ENCODE data around the gene RFX6. TPM values are rescaled to one million over a fixed set of nuclear protein-coding genes. Genes with fewer than 3 reads are reported as not detected.

RFX6 gene
- total RNA-seq, 1 experiment from 2014 or later, result not detected

- ChIA-PET POLR2A (ENCODE audit: unreplicated experiment) (no interaction called here), CTCF (interaction anchor here (0.6 kb wide), 1 partner anchor 307 kb away, joined by 3 read pairs; no protein-coding TSS in a partner anchor)
- Histone ChIP-seq H3K9me3 (ENCODE audit: insufficient read depth, low read depth) (no peaks in the 10 kb centered on the region), H2AFZ (peak overlapping the region; percentile 29; the same call in 1 of the 2 replicates), H3K4me2 (no peak overlapping the region), H4K20me1 (ENCODE audit: insufficient read depth) (no peaks in the 10 kb centered on the region), H3K27ac (no peak overlapping the region), H3K36me3 (ENCODE audit: low read depth) (no peaks in the 10 kb centered on the region), H3K9me2 (ENCODE audit: insufficient read depth) (no peaks in the 10 kb centered on the region), H3K27me3 (ENCODE audit: insufficient read depth, low read depth) (no peaks in the 10 kb centered on the region), H3K4me3 (no peak overlapping the region), H3K79me2 (ENCODE audit: low read depth) (no peaks in the 10 kb centered on the region), H3K4me1 (replicated peaks; ENCODE audit: insufficient read depth) (no peaks in the 10 kb centered on the region), H3F3A (ENCODE audit: insufficient read depth, low read depth) (no peaks in the 10 kb centered on the region)
- no TSS peak for BruUV-seq (replicated peaks)
- intact Hi-C loops (cut with micrococcal nuclease; ENCODE audit: unreplicated experiment), result no loop called here
- DNase-seq, result no peak
- TF ChIP-seq EZH2 (IDR thresholded peaks at IDR 0.05; ENCODE audit: low read depth) (no peak), CTCF (conservative IDR thresholded peaks at IDR 0.05) (no peak)
These were observed 51.6 kb downstream of the RFX6 start for GRCh38 chr6:116928677-116929076.

GRCh38 chr6:116929825-116930224, 52.8 kb downstream of the RFX6 start:
- H3K79me2 ChIP-seq (ENCODE audit: low read depth), result no peaks in the 10 kb centered on the region
- no peak overlapping the region for H2AFZ ChIP-seq
- no peaks in the 10 kb centered on the region for H3K27me3 ChIP-seq (ENCODE audit: insufficient read depth, low read depth)
- H3K27ac ChIP-seq, result no peak overlapping the region
- CTCF ChIA-PET, result no interaction called here
- no peaks in the 10 kb centered on the region for H3K9me3 ChIP-seq (ENCODE audit: insufficient read depth, low read depth)
- POLR2A ChIA-PET (ENCODE audit: unreplicated experiment), result no interaction called here
- no peaks in the 10 kb centered on the region for H3K9me2 ChIP-seq (ENCODE audit: insufficient read depth)
- H3K4me3 ChIP-seq, result no peak overlapping the region
- no TSS peak for BruUV-seq (replicated peaks)
- no peak overlapping the region for H3K4me2 ChIP-seq
- intact Hi-C loops (cut with micrococcal nuclease; ENCODE audit: unreplicated experiment), result no loop called here
- no peaks in the 10 kb centered on the region for H3K4me1 ChIP-seq (replicated peaks; ENCODE audit: insufficient read depth)
- H3K36me3 ChIP-seq (ENCODE audit: low read depth), result no peaks in the 10 kb centered on the region
- H4K20me1 ChIP-seq (ENCODE audit: insufficient read depth), result no peaks in the 10 kb centered on the region
- no peak for TF ChIP-seq CTCF (conservative IDR thresholded peaks at IDR 0.05)
- no peak for TF ChIP-seq EZH2 (IDR thresholded peaks at IDR 0.05; ENCODE audit: low read depth)
- H3F3A ChIP-seq (ENCODE audit: insufficient read depth, low read depth), result no peaks in the 10 kb centered on the region
- DNase-seq, result no peak

DNA sequence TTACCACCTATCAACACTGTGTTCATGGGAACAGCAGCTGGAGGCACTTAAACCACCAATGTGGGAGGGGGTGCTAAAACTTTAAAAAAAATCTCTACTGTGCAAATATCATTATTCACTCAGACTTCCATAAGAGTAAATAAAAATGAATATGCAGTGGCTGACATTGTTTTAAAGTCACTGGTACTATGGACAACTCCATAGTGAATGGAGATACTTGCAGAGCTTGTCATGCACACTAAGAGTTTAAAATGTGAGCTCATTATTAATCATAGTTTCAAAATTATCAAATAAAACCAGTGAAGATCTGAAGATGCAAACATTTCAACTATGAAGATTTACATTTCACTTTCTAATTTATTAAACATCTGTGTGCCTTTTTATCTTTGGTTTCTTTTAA, 54.4 kb downstream of the RFX6 start:
- H3K36me3 ChIP-seq (ENCODE audit: low read depth), result no peaks in the 10 kb centered on the region
- no TSS peak for BruUV-seq (replicated peaks)
- H4K20me1 ChIP-seq (ENCODE audit: insufficient read depth), result no peaks in the 10 kb centered on the region
- no peaks in the 10 kb centered on the region for H3K4me1 ChIP-seq (replicated peaks; ENCODE audit: insufficient read depth)
- no peaks in the 10 kb centered on the region for H3K27me3 ChIP-seq (ENCODE audit: insufficient read depth, low read depth)
- CTCF ChIA-PET, result interaction anchor here (0.6 kb wide), 1 partner anchor 221 kb away, joined by 3 read pairs; no protein-coding TSS in a partner anchor
- DNase-seq, result no peak
- no peaks in the 10 kb centered on the region for H3F3A ChIP-seq (ENCODE audit: insufficient read depth, low read depth)
- no peaks in the 10 kb centered on the region for H3K9me2 ChIP-seq (ENCODE audit: insufficient read depth)
- no peaks in the 10 kb centered on the region for H3K9me3 ChIP-seq (ENCODE audit: insufficient read depth, low read depth)
- no peak overlapping the region for H2AFZ ChIP-seq
- POLR2A ChIA-PET (ENCODE audit: unreplicated experiment), result no interaction called here
- intact Hi-C loops (cut with micrococcal nuclease; ENCODE audit: unreplicated experiment), result no loop called here
- H3K79me2 ChIP-seq (ENCODE audit: low read depth), result no peaks in the 10 kb centered on the region
- TF ChIP-seq EZH2 (IDR thresholded peaks at IDR 0.05; ENCODE audit: low read depth) (no peak), CTCF (conservative IDR thresholded peaks at IDR 0.05) (no peak)
- H3K4me2 ChIP-seq, result no peak overlapping the region
- no peak overlapping the region for H3K27ac ChIP-seq
- H3K4me3 ChIP-seq, result no peak overlapping the region

Data from PC-9 (cell line).